HT1080 (cell line): ENCODE measurements around the gene TRPV3. TPM values are rescaled to one million over a fixed set of nuclear protein-coding genes. Genes with fewer than 3 reads are reported as not detected.

Experiments used
- DNase-seq: peaks from one replicate; pipeline ENCODE4 v3.0.0-alpha.2; 2015; ENCODE audit warnings: low read depth
- total RNA-seq: library from RNA; depleted of rRNA; stranded (reverse); fragments of >200 nt; shearing (Covaris generic); gene quantifications from 2 replicates; pipeline ENCODE4 v1.2.3, GENCODE V29; 2014

TRPV3 gene
- total RNA-seq, 1 experiment from 2014 or later, result 0.02 TPM

DNA sequence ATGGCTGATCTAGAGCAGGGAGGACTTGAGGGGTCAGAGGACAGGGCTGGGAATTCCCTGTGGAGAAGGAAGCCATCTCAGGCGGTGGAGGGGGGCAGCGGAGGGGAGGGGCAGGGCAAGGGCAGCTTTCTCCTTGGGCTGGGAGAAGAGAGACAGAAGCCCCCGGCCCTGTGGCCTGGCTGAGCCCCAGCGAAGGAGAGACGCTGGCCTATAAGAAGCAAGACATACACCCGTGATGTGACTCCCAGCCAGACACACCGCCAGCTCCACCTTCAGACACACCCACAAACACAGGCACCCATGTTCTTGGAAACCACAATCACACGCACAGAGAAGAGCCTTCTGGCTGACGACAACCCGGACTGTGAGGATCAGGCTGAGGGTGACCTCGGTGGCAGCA lies 10.0 kb downstream of the TRPV3 start:
- DNase-seq, result no peak

DNA sequence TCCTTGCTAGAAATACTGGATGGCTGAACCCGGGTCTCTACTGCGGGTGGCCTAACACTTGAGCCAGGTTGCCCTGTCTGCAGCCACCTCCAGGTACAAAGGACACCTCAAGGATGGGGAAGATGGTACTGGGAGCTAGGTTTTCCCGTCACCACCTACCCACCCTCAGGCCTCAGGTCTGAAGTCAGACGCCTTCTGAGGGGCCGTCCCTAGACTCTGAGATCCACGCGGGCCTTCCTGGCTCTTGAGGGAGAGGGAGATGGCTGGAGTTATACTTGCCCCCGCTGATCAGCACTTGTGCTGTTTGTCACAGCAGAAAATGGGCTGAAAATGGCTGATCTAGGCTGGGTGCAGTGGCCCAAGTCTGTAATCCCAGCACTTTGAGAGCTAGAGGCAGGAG lies 10.6 kb downstream of the TRPV3 start:
- no peak for DNase-seq

DNA sequence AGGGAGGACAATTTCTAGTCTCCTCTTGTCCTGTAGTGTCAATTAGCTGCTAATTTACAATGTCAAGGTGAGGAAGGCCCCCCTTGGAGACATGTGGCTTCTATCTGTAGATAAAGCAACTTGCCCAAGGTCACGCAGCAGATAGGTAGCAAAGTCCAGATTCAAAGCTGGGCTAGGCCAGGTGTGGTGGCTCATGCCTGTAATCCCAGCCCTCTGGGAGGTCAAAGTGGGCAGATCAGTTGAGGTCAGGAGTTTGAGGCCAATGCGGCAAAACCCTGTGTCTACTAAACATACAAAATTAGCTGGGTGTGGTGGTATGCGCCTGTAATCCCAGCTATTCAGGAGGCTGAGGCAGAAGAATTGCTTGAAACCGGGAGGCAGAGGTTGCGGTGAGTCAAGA lies 11.1 kb downstream of the TRPV3 start:
- DNase-seq, result no peak

DNA sequence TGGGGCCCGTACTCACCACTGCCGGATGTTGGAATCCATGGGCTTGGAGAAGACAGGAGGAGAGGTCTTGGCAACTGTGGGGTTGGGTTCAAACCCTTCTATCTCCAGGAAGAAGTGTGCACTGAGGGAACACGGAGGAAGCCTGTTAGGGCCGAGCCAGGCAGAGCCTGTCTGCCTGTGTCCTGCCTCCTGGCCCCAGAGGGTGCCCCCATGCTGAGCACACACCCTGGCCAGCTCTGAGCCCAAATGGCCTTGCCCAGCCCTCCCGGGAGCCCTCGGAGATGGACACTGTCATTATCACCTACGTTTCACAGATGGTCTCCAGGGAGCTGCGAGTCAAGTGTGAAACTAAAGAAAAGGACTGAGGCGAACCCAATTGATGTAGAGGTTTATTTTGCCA lies 12.5 kb downstream of the TRPV3 start:
- DNase-seq, result no peak

DNA sequence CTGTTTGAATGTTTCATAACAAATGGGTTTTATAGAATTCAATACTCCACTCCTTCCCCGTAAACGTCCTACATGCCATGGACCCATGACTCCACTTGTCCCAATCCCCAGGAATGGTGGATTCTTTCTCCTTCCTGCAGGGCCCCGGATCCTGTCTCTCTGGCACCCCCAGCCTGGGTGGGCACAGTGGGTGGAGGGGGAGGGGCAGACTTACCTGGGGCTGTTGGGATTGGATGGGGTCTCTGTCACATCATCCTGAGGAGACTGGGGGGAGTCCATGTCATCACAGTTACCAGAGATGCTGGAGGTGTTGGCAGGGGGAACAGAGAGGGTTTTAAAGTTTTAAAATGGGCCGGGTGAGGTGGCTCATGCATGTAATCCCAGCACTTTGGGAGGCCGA lies 13.2 kb downstream of the TRPV3 start:
- DNase-seq, result no peak

DNA sequence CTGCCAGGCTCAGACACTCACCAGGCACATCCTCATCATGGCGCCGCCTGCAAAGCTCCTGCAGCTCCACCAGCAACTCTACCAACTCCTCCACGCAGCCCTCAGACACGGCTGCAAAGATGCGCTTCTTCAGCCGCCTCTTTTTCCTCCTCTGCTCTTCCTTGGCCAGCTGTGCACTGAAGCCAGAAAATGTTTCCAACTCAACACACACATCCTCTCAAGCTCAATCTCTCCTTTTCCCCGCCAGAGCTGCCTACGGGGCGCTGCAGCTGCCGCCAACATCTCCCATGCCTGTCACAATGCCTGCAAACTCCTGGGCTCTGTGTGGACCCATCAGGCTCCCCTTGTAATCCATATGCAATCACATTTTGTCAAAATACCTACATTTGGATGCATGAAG lies 14.2 kb downstream of the TRPV3 start:
- no peak for DNase-seq

DNA sequence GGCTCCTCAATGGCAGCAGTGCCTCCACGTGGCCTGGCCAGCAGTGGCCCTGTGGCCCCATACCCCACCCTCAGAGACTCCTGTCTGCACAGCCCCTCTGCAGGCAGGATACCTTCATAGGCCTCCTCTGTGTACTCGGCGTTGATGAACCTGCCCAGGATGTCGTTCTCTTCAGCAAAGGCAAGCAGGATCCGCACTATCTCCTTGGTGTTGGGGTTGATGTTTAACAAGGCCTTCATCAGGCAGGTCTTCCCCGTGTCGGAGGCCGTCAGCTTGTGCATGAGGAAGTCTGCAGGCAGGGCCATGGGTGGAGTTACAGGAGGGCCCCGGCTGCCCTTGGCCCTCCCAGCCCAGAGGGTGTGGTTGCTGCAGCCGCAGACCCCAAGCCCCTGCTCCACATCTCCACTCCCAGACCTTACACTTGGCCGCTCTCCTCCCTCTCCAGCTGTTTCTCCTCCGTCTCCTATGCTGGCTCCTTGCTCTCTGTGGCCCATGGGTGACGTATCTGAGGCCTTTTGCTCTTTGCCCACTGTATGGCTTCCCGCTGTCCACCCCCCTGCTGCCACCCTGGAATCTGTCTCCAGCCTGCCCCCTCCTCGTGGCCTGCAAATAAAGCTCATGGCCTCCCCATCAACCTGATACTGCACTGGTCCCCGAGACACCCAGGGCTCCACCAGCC lies 15.1 kb downstream of the TRPV3 start:
- DNase-seq, result no peak

DNA sequence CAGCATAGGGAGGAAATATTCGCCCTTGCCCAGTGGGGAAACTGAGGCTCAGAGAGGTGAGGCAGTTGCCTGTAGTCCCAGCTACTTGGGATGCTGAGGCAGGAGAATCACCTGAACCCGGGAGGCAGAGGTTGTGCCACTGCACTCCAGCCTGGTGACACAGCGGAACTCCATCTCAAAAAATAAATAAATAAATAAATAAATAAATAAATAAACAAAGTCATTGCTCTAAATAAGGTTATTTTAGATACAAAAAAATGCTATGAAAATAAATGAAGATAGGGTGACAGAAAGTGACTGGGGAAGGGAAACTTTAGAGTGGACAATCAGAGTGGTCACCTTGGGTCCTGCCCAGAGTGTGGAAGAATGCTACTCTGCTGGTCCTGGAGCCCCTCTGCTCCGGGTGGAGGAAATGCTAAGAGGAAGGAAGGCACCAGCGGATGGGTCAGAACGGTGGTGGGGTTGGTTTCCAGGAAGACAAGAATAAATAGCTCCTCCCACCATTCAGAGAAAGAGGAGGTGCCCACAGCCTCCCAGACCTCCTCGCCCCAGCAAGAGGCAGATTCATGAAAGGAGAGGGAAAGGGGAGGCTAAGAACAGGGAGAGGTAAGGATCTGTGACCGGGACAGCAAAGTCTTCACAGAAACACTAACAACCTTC lies 17.6 kb downstream of the TRPV3 start:
- no peak for DNase-seq

DNA sequence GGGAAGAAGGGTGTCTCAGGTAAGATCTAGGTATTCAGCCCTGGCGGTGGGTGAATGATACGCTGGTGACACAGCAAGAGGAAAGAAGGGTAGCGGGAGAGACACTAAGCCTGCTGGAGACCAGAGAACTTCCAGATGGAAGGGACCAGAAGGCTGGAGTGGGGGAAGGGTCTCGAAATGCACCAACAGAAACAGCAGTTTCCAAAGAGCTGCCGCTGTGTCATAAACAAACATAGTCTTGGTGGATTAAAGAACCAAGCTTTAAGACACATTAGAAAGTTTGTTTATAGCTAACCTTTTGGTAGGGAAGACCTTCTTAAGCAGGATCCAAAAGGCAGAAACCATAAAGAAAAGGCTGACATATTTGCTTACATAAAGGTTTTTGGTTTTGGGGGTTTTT lies 20.9 kb downstream of the TRPV3 start:
- DNase-seq, result no peak

DNA sequence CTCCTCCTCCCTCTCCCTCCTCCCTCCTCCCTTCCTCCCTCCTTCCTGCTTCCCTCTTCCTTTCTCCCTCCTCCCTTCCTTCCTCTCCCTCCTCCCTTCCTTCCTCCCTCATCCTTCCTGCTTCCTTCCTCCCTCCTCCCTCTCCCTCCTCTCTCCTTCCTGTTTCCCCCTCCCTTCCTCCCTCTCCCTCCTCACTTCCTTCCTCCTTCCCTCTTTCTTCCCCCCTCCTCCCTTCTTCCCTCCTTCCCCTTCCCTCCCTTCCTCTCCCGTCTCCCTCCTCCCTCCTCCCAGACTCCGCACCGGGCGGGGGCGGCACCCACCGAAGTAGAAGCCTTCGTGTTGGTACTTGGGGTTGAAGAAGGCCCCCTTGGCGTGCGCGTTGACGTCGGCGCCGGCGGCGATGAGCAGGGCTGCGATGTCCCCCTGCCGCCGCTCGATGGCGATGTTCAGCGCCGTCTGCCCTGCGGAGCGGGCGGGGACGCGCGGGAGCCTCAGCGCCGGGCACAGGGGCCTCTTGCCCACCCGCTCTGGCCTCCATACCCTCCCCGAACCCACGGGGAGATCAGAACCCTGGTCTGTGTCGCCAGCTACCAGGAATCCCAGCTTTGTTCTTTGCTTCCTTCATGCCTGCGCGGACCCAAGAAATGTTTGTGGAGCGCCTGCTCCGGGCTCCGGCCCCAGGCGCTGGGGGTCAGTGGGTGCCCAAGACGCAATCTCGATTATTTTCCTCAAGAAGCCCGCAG lies 22.2 kb downstream of the TRPV3 start:
- no peak for DNase-seq

DNA sequence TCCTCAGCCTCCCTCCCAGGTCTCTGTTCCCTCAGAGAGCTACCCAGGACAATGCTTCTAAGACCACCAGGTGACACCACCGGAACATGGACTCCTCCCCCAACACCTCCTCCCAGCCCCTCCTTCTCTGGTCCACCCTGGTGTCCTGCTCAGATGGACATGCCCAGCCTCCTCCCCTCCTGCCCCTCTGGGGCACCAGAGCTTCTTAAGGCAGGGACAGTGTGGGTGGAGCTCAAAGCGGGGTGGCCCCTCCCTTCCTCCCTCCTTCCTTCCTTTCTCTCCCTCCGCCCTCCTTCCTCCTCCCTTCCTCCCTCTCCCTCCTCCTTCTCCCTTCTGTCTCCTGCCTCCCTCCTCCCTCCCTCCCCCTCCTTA lies 22.7 kb downstream of the TRPV3 start:
- DNase-seq, result peak; percentile 13

DNA sequence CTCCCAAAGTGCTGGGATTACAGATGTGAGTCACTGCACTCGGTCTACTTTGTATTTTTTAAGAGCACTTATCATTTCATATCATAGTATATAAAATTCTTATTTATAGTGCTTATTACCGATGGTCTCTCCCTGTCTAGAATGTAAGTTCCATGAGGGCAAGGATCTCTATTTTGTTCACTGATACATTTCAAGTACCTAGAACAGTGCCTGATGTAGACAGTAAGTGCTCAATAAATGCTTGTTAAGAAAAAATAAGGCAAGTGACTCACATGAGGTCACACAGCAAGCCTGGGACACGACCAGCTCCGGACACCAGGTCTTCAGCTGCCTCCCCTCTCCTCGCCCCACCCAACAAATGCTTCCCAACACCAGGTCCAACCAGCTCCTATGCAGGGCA lies 23.9 kb downstream of the TRPV3 start:
- DNase-seq, result no peak

DNA sequence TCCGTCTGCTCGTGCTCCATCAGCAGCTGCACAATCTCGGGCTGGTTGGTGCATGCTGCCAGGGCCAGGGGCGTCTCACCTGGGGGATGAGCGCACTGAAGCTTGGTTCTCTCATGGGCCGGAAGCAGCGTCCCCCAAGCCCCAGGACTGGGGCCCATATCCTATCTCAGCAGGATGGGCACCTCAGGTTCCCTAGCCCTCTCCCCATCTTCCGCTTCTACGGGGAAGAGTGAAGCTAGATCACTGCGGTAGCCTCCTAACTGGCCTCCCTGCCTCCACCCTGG lies 24.8 kb downstream of the TRPV3 start:
- no peak for DNase-seq

DNA sequence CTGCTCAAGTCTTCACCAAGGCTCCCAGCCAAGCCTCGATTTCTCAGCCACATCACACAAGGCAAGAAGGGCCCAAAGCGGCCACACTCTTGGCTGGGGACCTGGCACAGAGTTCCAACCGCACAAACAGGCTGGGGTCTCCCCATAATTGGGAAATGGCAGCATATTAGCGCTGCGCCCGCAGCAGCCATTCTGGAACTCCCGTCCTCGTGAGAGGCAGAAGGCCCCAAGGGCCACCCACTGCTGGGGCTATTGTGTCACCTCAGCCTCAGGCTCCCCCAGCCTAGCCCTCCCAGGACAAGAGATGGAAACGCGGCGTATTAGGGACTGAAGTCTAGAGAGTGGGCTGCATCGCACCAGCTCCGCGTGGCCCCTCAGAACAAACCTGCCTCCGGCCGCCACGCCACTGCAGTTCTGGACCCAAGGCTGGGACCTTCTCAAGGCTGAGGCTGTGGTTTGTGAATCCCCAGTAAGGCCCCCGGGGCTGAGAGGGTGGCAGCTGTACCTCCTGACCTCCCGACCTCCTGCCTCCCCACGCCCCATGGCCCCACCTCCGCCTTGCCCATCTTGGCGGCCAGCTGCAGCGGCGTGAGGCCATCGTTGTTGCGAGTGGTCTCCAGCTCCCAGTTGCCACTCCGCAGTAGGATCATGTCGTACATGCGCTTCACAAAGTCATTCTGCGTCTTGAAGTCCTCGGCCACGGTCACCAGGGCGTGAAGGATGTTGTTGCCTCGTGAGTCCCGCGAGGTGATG lies 25.3 kb downstream of the TRPV3 start:
- DNase-seq, result no peak

DNA sequence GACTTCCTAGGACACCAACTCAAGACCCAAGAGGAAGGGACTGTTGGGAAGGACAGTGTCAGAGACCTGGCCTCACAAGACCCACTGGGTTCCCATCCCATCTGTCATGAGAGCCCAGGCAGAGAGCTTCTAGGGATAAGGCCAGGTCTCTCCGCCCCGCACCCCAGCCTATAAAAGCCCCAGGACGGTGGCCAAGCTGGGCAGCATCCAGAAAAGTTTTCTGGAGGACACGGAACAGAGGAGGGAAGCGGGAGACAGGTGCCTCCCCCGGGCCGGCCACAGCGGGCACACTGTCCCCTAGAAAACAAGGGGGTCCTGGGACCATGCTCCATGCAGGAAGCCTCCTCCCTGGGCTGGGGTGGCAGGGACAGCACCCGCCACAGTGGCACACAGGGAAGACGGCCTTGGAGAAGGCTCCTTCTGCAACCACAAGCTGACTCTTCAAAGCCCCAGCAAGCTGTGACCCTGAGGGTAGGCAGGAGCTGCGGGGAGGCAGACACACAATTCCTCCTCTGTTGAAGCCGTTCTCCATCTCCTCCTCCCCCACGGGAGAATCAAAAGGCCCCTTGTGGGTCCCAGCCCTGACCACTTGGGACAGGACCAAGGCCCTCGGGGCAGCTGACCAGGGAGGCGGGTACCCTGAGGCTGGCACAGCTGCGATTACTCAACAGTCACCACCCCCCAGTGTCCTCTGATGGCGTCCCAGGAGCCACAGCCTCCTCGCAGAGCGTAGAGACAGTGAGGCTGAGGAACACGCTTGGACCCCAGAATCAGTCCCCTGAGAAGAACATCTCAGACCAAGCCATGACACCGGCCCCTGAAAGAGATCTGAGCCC lies 26.1 kb downstream of the TRPV3 start:
- DNase-seq, result no peak

DNA sequence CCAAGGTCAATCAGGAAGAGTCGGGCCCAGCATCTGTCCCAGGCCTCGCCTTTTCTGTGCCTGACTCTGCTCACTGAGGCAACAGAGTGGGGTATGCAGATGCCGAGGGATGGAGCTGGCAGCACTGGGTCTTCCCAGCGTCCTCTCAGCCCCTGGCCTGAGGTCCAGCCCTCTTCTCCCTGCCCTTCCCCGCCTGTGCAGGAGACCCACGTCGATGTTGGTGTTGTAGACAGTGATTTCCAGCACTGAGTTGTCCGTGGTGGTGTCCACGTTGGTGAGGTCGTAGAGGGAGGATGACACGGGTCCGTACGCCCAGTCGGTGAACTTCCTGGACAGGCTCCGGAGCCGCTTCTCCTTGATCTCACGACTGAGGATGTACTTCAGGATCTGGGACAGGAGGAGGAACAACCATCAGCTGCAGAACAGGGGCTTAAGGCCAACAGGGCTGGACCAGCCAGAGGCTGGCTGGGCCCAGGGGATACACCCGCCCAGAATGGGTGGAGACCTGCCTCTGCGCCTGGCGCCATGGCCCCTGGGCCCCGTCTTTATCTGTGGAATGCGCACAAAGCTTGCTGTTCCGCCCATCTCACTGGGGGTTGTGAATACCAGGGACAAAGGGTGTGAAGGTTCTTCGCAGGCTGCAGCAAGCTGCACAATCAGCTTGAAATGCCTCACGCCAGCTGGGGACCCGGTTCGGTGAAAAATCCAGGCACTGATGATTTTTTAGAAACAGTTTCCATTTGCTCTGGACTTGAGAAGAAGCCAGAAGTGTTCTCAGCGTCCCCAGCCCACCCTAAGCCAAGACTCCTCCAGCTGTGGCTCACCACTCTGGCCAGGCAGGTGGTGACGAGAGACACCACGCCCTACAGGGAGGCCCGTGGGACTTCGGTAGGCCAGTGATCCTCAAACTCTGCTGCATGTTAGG lies 27.5 kb downstream of the TRPV3 start:
- no peak for DNase-seq

DNA sequence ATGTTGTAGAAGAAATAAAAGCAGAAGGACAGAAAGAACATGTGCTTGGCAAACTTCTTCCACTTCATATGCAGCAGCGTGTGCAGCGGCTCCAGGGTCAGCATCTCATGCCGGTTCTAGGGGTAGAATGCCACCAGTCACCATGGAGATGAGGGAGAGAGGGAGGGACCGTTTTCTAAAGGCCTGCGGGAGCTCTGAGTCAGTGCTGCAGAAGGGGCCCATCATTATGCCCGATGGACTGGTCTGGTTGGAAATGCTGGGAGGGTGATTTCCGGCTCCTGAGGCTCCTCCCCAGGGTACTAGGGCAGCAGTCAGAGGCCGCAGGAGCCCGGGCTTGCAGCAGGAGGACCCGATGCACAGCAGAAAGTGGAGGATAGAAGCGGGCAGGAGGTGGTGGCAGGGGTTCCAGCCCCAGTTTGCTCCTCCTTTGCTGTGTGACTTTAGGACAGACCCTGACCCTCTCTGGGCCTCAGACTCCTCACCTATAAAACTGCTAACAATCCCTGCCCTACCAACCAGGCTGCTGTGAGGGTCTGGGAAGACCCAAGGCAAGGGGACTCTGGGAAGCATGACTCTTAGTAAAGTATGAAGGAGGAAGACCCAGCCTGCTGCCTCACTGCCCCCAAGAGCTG lies 28.6 kb downstream of the TRPV3 start:
- peak; percentile 63 for DNase-seq

DNA sequence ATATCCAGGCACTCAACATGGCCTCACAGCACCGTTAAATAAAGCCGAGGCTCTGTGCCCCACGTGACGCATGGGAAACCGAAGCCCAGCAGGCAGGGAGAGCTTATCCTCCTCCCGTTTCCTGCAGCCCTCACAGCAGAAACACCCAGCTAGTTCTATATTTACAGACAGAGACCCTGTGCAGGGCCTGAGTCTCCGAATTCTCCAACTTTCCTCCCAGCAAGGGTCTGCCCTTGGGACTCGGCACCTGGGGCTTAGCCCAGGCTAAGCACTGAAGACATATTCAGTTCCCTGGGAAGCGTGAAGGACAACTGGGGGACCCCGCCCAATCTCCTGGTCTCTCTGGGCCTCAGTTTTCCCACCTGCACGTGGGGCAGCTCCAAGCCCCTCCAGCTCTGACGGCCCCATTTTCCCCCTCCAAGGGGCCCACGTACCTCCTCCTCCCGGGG lies 29.2 kb downstream of the TRPV3 start:
- no peak for DNase-seq

DNA sequence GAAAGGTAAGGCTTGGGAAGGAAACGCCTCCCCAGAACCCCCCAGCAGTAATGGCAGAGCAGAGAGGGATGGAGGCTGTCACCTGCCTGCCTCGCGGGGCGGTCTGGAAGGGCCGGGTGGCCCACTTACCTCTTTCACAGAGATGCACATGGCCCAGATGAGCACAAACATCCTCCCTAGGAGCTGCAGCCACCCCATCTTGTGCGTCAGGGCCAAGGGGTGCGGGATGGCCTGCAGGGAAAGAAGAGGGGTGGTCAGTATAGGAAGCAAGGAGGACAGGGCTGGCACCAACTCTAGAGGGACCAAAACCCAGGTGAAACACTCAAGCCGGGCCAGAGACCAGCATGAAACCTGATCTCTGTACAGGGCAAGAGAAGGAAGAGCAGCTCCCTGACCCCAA lies 29.7 kb downstream of the TRPV3 start:
- DNase-seq, result no peak

DNA sequence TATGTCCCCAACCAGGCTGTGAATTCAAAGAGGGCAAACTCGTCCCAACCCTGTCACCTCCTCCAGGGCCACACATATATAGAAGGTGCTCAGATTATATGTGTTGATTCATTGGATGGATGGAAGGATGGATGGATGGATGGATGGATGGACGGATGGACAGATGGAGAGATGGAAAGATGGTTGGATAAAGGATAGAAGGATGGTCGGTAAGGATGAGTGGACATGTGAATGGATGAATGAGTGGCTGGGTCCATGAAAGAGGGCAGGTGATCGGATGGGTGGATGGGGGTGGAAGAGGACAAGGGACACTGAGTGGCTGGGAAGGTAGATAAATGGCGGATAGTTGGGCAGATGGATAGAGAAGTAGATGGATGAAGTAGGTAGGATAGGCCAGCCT lies 30.1 kb downstream of the TRPV3 start:
- no peak for DNase-seq
